NB4 (cell line): ENCODE results near the gene HDGFL3.
"Not testable (repeated sequence)": the region's sequence is repeated elsewhere in the genome, so short reads cannot be mapped to it uniquely, and the experiment has no call there.

ENCODE experiments used
- DNase-seq: peaks from one replicate; pipeline ENCODE4 v3.0.0; 2010; ENCODE audit warnings: low read depth
- H3K4me3 ChIP-seq: one replicate; pipeline ENCODE4 v1.5.1; 2011; ENCODE audit warnings: mild to moderate bottlenecking, low read depth, low read length, moderate library complexity
- CTCF ChIP-seq: IDR thresholded peaks from one replicate; pipeline ENCODE4 v1.5.1; 2012; ENCODE audit warnings: low read depth, low read length
- MAX ChIP-seq: IDR thresholded peaks from 2 replicates; pipeline ENCODE4 v1.6.1; 2011; ENCODE audit warnings: low read depth, low read length
- MYC ChIP-seq: IDR thresholded peaks from 2 replicates; pipeline ENCODE4 v1.6.1; 2011; ENCODE audit warnings: low read depth, low read length
- POLR2A ChIP-seq: IDR thresholded peaks from 2 replicates; pipeline ENCODE4 v1.6.1; 2011; ENCODE audit warnings: mild to moderate bottlenecking; ENCODE audit not compliant: insufficient read length; ENCODE audit errors: extremely low read depth

Gene HDGFL3

GRCh38 chr15:83088876-83089275, 118.7 kb downstream of the HDGFL3 start:
- DNase-seq = no peak
- H3K4me3 ChIP-seq = no peak overlapping the region
- TF ChIP-seq MYC (no peak), CTCF (no peak), MAX (no peak), POLR2A (no peak)

GRCh38 chr15:83087576-83087975, 120.0 kb downstream of the HDGFL3 start:
- DNase-seq = no peak
- TF ChIP-seq MAX = no peak
- TF ChIP-seq POLR2A = no peak
- no peak for TF ChIP-seq CTCF
- TF ChIP-seq MYC = no peak
- no peak overlapping the region for H3K4me3 ChIP-seq

GRCh38 chr15:83085864-83086552, 121.6 kb downstream of the HDGFL3 start:
- H3K4me3 ChIP-seq, DNase-seq: not testable (repeated sequence)

GRCh38 chr15:83085461-83085860, 122.2 kb downstream of the HDGFL3 start:
- not testable (repeated sequence) for H3K4me3 ChIP-seq, DNase-seq

- TF ChIP-seq POLR2A (no peak), MAX (no peak), CTCF (no peak)
- no peak for DNase-seq
- no peak overlapping the region for H3K4me3 ChIP-seq
Measured at GRCh38 chr15:83082730-83083386, 124.8 kb downstream of the HDGFL3 start.

- H3K4me3 ChIP-seq = no peak overlapping the region
- TF ChIP-seq MYC (no peak), CTCF (no peak), POLR2A (no peak), MAX (no peak)
Measured at GRCh38 chr15:83081256-83082014, 126.2 kb downstream of the HDGFL3 start.

More at GRCh38 chr15:83081256-83082014, 126.2 kb downstream of the HDGFL3 start:
- DNase-seq = no peak
